Measurements from ENCODE around the gene DLL4.

The DLL4 gene

GRCh38 chr15:40906991-40907802, 21.9 kb upstream of the DLL4 start:
- peak; percentile 60 for DNase-seq

- DNase-seq, result no peak
These were observed 21.0 kb upstream of the DLL4 start for GRCh38 chr15:40908095-40908494.

GRCh38 chr15:40909662-40910630, 19.2 kb upstream of the DLL4 start:
- no peak for DNase-seq

GRCh38 chr15:40911141-40911540, 18.0 kb upstream of the DLL4 start:
- no peak for DNase-seq

GRCh38 chr15:40911693-40912092, 17.4 kb upstream of the DLL4 start:
- no peak for DNase-seq

GRCh38 chr15:40912478-40912877, 16.7 kb upstream of the DLL4 start:
- no peak for DNase-seq

- DNase-seq, result no peak
These were observed 15.1 kb upstream of the DLL4 start for GRCh38 chr15:40914013-40914412.

GRCh38 chr15:40914486-40914885, 14.7 kb upstream of the DLL4 start:
- no peak for DNase-seq

- no peak for DNase-seq
These were observed 14.0 kb upstream of the DLL4 start for GRCh38 chr15:40915116-40915661.

GRCh38 chr15:40915679-40916078, 13.5 kb upstream of the DLL4 start:
- DNase-seq, result no peak

GRCh38 chr15:40917585-40917984, 11.6 kb upstream of the DLL4 start:
- DNase-seq, result no peak

GRCh38 chr15:40918146-40918798, 10.9 kb upstream of the DLL4 start:
- DNase-seq, result peak; percentile 10

GRCh38 chr15:40918799-40919392, 10.2 kb upstream of the DLL4 start:
- DNase-seq, result no peak

- DNase-seq, result no peak
These were observed 7.1 kb upstream of the DLL4 start for GRCh38 chr15:40921949-40922607.

- DNase-seq, result no peak
These were observed 6.5 kb upstream of the DLL4 start for GRCh38 chr15:40922608-40923005.

GRCh38 chr15:40923551-40923950, 5.6 kb upstream of the DLL4 start:
- DNase-seq, result no peak

- DNase-seq, result peak; percentile 61
These were observed 3.7 kb upstream of the DLL4 start for GRCh38 chr15:40925495-40925862.

- DNase-seq, result no peak
These were observed 3.1 kb upstream of the DLL4 start for GRCh38 chr15:40925863-40926658.

- DNase-seq, result no peak
These were observed 2.3 kb upstream of the DLL4 start for GRCh38 chr15:40926659-40927494.

- no peak for DNase-seq
These were observed 1.7 kb upstream of the DLL4 start for GRCh38 chr15:40927495-40927872.
